Activated naive CD8-positive, alpha-beta T cell treated with anti-CD3 and anti-CD28 coated beads, Interleukin-2, amount 50 U/mL, for 24 hours (primary cell): ENCODE measurements around the gene THOC2.
"Not testable (repeated sequence)": the region's sequence is repeated elsewhere in the genome, so short reads cannot be mapped to it uniquely, and the experiment has no call there.

ENCODE experiments used
- ATAC-seq: fragments of 150-1000 bp; cut with Tn5 transposase; one replicate; pipeline ENCODE4 v1.10.0; 2021
- DNase-seq: peaks from one replicate; pipeline ENCODE4 v3.0.0; 2021
- H3K27ac Mint-ChIP-seq: one replicate; pipeline ENCODE4 v1.8.0; 2021; ENCODE audit warnings: mild to moderate bottlenecking, mixed read lengths
- H3K27me3 Mint-ChIP-seq: one replicate; pipeline ENCODE4 v1.8.0; 2021; ENCODE audit warnings: mixed read lengths
- H3K36me3 Mint-ChIP-seq: one replicate; pipeline ENCODE4 v1.8.0; 2021; ENCODE audit warnings: low read depth, mixed read lengths
- H3K4me1 Mint-ChIP-seq: one replicate; pipeline ENCODE4 v1.8.0; 2021; ENCODE audit warnings: mixed read lengths
- H3K4me3 Mint-ChIP-seq: one replicate; pipeline ENCODE4 v1.8.0; 2021; ENCODE audit warnings: mild to moderate bottlenecking, moderate library complexity, mixed read lengths
- H3K9me3 Mint-ChIP-seq: one replicate; pipeline ENCODE4 v1.8.0; 2021; ENCODE audit warnings: mixed read lengths

The THOC2 gene

DNA sequence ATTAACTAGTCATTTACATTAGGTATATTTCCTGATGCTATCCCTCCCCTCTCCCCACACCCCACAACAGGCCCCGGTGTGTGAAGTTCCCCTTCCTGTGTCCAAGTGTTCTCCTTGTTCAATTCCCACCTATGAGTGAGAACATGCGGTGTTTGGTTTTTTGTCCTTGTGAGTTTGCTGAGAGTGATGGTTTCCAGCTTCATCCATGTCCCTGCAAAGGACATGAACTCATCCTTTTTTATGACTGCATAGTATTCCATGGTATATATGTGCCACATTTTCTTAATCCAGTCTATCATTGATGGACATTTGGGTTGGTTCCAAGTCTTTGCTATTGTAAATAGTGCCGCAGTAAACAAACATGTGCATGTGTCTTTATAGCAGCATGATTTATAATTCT lies 69.1 kb downstream of the THOC2 start:
- H3K4me1 Mint-ChIP-seq, H3K27ac Mint-ChIP-seq, ATAC-seq, H3K4me3 Mint-ChIP-seq, DNase-seq, H3K9me3 Mint-ChIP-seq, H3K27me3 Mint-ChIP-seq: not testable (repeated sequence)
- H3K36me3 Mint-ChIP-seq: peaks cover 57% of the 10 kb centered on the region

- ATAC-seq, H3K9me3 Mint-ChIP-seq, H3K27me3 Mint-ChIP-seq: not testable (repeated sequence)
These were observed 76.3 kb downstream of the THOC2 start for GRCh38 chrX:123656507-123656906.

GRCh38 chrX:123648811-123649181 lies 84.1 kb downstream of the THOC2 start:
- Mint-ChIP-seq H3K4me1 (peaks cover 33% of the 10 kb centered on the region), H3K36me3 (peaks cover 21% of the 10 kb centered on the region)
- H3K27me3 Mint-ChIP-seq, DNase-seq, H3K9me3 Mint-ChIP-seq, ATAC-seq, H3K27ac Mint-ChIP-seq, H3K4me3 Mint-ChIP-seq: not testable (repeated sequence)

More at GRCh38 chrX:123656507-123656906, 76.3 kb downstream of the THOC2 start:
- DNase-seq, H3K4me3 Mint-ChIP-seq, H3K27ac Mint-ChIP-seq: not testable (repeated sequence)
- Mint-ChIP-seq H3K4me1 (peaks cover 12% of the 10 kb centered on the region), H3K36me3 (peaks cover 39% of the 10 kb centered on the region)

GRCh38 chrX:123648028-123648810 lies 84.6 kb downstream of the THOC2 start:
- Mint-ChIP-seq H3K9me3 (no peaks in the 10 kb centered on the region), H3K27me3 (no peaks in the 10 kb centered on the region), H3K4me3 (no peak overlapping the region), H3K4me1 (peaks cover 32% of the 10 kb centered on the region), H3K27ac (no peak overlapping the region), H3K36me3 (peaks cover 21% of the 10 kb centered on the region)
- ATAC-seq (no peak), DNase-seq (peak; percentile 3)

DNA sequence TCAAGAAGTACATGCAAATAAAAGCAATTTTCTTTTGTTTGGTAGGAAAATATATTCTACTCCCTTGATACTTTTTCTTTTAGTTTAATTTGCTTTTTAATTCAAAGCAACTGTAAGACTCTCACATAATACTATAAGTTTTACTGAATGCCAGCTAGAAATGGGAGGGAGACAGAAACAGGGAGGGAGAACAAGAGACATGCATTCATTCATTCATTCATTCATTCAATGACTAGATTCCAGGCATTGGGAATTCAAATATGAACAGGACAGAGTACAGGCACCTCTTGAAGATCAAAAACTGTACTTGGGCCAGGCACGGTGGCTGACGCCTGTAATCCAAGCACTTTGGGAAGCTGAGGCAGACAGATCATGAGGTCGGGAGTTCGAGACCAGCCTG lies 85.6 kb downstream of the THOC2 start:
- Mint-ChIP-seq H3K4me3 (no peak overlapping the region), H3K4me1 (peaks cover 24% of the 10 kb centered on the region), H3K9me3 (no peaks in the 10 kb centered on the region), H3K36me3 (peaks cover 17% of the 10 kb centered on the region), H3K27me3 (no peaks in the 10 kb centered on the region), H3K27ac (no peak overlapping the region)
- no peak for ATAC-seq
- DNase-seq: no peak

GRCh38 chrX:123629502-123629901 lies 103.3 kb downstream of the THOC2 start:
- Mint-ChIP-seq H3K9me3 (no peaks in the 10 kb centered on the region), H3K4me3 (no peak overlapping the region), H3K27ac (no peak overlapping the region), H3K4me1 (peaks cover 16% of the 10 kb centered on the region), H3K36me3 (peaks cover 55% of the 10 kb centered on the region), H3K27me3 (no peaks in the 10 kb centered on the region)
- DNase-seq (no peak), ATAC-seq (no peak)

GRCh38 chrX:123626962-123627361 lies 105.9 kb downstream of the THOC2 start:
- Mint-ChIP-seq H3K4me3 (no peak overlapping the region), H3K36me3 (peaks cover 53% of the 10 kb centered on the region), H3K27me3 (no peaks in the 10 kb centered on the region), H3K9me3 (no peaks in the 10 kb centered on the region), H3K27ac (peak overlapping the region; percentile 79), H3K4me1 (peaks cover 16% of the 10 kb centered on the region)
- no peak for DNase-seq
- ATAC-seq: peak; percentile 84

DNA sequence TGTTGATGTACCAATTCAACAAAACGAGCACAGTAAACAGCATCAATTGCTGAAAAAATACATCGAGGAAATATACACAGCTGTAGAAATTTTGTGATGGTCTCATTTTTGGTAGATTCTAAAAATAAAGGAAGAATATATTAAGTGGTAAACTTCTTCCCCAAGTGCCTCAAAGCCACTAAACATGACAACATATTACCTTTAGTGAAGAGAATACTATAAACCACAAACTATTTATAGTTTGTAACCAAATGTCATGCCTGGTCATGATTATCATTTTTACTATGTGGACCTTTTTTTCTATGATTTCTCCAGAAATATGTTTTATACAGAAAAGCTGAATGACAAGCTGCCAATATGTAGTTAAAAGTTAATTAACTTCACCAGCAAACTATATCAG lies 106.9 kb downstream of the THOC2 start:
- no peaks in the 10 kb centered on the region for H3K27me3 Mint-ChIP-seq
- H3K4me1 Mint-ChIP-seq: peaks cover 16% of the 10 kb centered on the region
- no peak overlapping the region for H3K4me3 Mint-ChIP-seq
- H3K27ac Mint-ChIP-seq: no peak overlapping the region
- no peak for DNase-seq
- ATAC-seq: no peak
- peaks cover 56% of the 10 kb centered on the region for H3K36me3 Mint-ChIP-seq
- H3K9me3 Mint-ChIP-seq: no peaks in the 10 kb centered on the region

- H3K4me1 Mint-ChIP-seq: peaks cover 16% of the 10 kb centered on the region
- peaks cover 59% of the 10 kb centered on the region for H3K36me3 Mint-ChIP-seq
- no peak overlapping the region for H3K4me3 Mint-ChIP-seq
- no peaks in the 10 kb centered on the region for H3K9me3 Mint-ChIP-seq
- ATAC-seq: no peak
- DNase-seq: no peak
- H3K27ac Mint-ChIP-seq: no peak overlapping the region
- H3K27me3 Mint-ChIP-seq: no peaks in the 10 kb centered on the region
These were observed 107.4 kb downstream of the THOC2 start for GRCh38 chrX:123625477-123625876.

DNA sequence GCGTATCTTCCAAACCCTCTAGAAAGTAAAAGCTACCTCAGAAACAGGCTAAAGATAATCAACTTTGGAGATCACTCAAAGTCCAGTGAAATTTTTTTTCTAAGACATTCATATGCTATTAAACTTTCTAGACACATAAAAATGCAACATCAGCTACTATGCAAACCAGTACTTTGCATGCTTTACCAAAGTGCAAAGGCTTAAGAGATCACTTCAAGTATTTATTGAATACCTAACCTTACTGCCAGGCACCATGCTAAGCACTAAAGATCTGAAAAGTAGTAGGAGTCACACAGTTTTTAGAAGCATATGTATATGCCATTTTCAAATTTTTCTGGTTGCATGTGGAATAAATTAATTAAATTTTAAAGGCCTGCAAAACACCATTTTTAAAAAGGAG lies 115.8 kb downstream of the THOC2 start:
- no peak for ATAC-seq
- Mint-ChIP-seq H3K27me3 (no peaks in the 10 kb centered on the region), H3K9me3 (no peaks in the 10 kb centered on the region), H3K36me3 (peaks cover 28% of the 10 kb centered on the region), H3K4me3 (no peak overlapping the region), H3K27ac (no peak overlapping the region), H3K4me1 (no peaks in the 10 kb centered on the region)
- no peak for DNase-seq

DNA sequence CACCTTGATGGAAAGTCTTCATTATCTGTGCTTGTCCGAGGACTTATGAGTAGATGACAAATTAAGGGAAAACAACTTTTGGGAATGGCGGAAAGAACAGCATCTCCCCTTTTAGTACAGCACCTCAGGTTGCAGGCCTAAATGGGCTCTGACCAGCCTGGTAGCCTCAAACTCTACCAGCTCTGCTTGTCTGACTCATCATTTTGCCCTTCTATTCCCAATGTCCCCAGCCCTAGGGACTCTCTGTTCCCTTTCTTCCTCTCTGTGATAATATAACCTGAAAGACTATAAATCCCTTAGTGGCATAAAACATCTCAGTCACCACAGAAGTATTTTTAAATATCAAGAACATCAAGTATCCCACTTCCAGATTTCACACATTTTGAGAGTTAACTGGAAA lies 121.9 kb downstream of the THOC2 start:
- H3K4me3 Mint-ChIP-seq: no peak overlapping the region
- H3K27me3 Mint-ChIP-seq: no peaks in the 10 kb centered on the region

DNA sequence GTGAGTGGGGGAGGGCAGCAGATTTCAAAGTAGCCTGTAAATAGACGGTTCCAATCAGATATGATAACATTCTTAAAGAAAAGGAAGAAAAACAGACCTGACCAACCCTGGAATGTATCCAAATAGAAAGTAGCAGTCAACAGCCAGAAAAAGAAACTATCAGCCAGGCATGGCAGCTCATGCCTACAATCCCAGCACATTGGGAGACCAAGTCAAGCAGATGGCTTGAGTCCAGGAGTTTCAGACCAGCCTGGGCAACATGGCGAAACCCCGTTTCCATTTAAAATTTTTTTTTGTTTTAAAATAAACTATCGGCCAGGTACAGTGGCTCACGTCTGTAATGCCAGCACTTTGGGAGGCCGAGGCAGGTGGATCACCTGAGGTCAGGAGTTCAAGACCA lies 125.0 kb downstream of the THOC2 start:
- Mint-ChIP-seq H3K4me1 (no peaks in the 10 kb centered on the region), H3K9me3 (no peaks in the 10 kb centered on the region), H3K27ac (no peak overlapping the region), H3K27me3 (no peaks in the 10 kb centered on the region), H3K36me3 (peaks cover 27% of the 10 kb centered on the region), H3K4me3 (no peak overlapping the region)
- DNase-seq (no peak), ATAC-seq (no peak)

More for the DNA sequence above, 121.9 kb downstream of the THOC2 start:
- ATAC-seq (no peak), DNase-seq (no peak)
- peaks cover 28% of the 10 kb centered on the region for H3K36me3 Mint-ChIP-seq
- H3K9me3 Mint-ChIP-seq: no peaks in the 10 kb centered on the region
- no peak overlapping the region for H3K27ac Mint-ChIP-seq
- no peaks in the 10 kb centered on the region for H3K4me1 Mint-ChIP-seq

- Mint-ChIP-seq H3K4me3 (no peak overlapping the region), H3K27ac (no peak overlapping the region), H3K4me1 (no peaks in the 10 kb centered on the region), H3K27me3 (no peaks in the 10 kb centered on the region), H3K36me3 (peaks cover 29% of the 10 kb centered on the region), H3K9me3 (no peaks in the 10 kb centered on the region)
- ATAC-seq: no peak
- DNase-seq: no peak
These were observed 125.6 kb downstream of the THOC2 start for GRCh38 chrX:123607270-123607669.

DNA sequence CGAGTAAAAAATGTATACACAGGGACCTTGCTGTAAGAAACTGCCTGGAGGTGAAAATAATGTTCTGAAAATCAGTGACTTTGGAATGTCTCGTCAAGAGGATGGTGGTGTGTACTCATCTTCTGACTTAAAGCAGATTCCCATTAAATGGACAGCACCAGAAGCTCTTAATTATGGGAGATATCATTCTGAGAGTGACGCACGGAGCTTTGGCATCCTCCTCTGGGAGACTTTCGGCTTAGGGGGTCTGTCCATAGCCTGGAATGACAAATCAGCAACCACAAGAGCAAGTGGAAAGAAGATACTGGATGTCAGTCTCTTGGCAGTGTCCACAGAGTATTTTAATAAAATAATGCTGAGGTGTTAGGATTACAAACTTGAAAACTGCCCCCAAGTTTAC lies 129.4 kb downstream of the THOC2 start:
- Mint-ChIP-seq H3K36me3 (peaks cover 24% of the 10 kb centered on the region), H3K9me3 (no peaks in the 10 kb centered on the region), H3K4me1 (no peaks in the 10 kb centered on the region), H3K27me3 (no peaks in the 10 kb centered on the region), H3K27ac (no peak overlapping the region), H3K4me3 (no peak overlapping the region)
- no peak for ATAC-seq
- no peak for DNase-seq

GRCh38 chrX:123601437-123601836 lies 131.4 kb downstream of the THOC2 start:
- no peak overlapping the region for H3K4me3 Mint-ChIP-seq
- H3K4me1 Mint-ChIP-seq: no peaks in the 10 kb centered on the region
- peaks cover 18% of the 10 kb centered on the region for H3K36me3 Mint-ChIP-seq
- H3K27me3 Mint-ChIP-seq: no peaks in the 10 kb centered on the region
- DNase-seq (no peak), ATAC-seq (no peak)
- H3K9me3 Mint-ChIP-seq: no peaks in the 10 kb centered on the region
- no peak overlapping the region for H3K27ac Mint-ChIP-seq

DNA sequence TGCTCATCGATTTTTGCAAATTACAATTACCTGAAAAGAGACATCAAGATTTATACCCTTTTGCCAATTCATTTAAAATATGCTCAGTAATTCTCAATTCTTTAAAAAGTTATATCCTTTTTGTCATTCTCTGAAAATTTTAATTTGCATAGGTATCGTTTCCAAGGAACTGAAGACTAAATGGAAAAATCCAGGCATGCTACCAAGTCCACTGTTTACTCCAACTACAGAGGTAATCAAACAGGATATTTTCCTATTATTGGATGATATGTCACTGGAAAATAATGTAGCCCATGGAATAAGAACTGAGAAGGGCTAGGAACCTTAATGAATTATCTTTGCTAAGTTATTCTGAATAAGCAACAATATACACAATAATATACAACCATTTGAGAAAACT lies 132.7 kb downstream of the THOC2 start:
- no peak for ATAC-seq
- no peak for DNase-seq
- Mint-ChIP-seq H3K27ac (no peak overlapping the region), H3K4me1 (no peaks in the 10 kb centered on the region), H3K9me3 (no peaks in the 10 kb centered on the region), H3K36me3 (peaks cover 15% of the 10 kb centered on the region), H3K4me3 (no peak overlapping the region), H3K27me3 (no peaks in the 10 kb centered on the region)
